ENCODE results near the gene SAMD11.

Gene SAMD11

GRCh38 chr1:917076-917459, 6.7 kb upstream of the SAMD11 start:
- DNase-seq (ENCODE audit: low read depth), result no peak
- no peak overlapping the region for H3K4me3 ChIP-seq (ENCODE audit: low read depth, low read length)
- TF ChIP-seq CTCF (IDR thresholded peaks at IDR 0.05; ENCODE audit: insufficient read depth, low read depth, low read length, missing control alignments), result no peak

GRCh38 chr1:917466-918091, 6.1 kb upstream of the SAMD11 start:
- no peak for TF ChIP-seq CTCF (IDR thresholded peaks at IDR 0.05; ENCODE audit: insufficient read depth, low read depth, low read length, missing control alignments)
- no peak for DNase-seq (ENCODE audit: low read depth)
- H3K4me3 ChIP-seq (ENCODE audit: low read depth, low read length), result no peak overlapping the region

DNA sequence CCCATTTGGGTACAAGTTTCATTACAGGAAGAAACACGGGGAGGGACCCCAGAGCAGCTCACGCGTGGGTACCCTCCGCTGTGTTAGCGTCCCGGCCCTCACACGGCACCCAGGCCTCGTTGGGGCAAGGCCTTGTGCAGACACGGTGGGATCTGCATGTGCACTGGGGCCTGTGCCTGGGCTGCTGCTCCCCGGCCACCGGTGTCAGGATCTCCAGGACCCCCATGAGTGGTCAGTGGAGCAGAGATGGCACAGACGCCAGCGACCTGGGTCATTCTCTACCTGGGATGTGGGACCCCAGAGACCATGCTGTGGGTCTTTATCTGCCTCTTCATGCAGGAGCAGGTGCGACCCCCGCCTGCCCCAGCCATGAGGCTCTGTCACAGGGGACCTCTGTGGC, 5.4 kb upstream of the SAMD11 start:
- TF ChIP-seq CTCF (IDR thresholded peaks at IDR 0.05; ENCODE audit: insufficient read depth, low read depth, low read length, missing control alignments), result no peak
- no peak overlapping the region for H3K4me3 ChIP-seq (ENCODE audit: low read depth, low read length)
- no peak for DNase-seq (ENCODE audit: low read depth)

DNA sequence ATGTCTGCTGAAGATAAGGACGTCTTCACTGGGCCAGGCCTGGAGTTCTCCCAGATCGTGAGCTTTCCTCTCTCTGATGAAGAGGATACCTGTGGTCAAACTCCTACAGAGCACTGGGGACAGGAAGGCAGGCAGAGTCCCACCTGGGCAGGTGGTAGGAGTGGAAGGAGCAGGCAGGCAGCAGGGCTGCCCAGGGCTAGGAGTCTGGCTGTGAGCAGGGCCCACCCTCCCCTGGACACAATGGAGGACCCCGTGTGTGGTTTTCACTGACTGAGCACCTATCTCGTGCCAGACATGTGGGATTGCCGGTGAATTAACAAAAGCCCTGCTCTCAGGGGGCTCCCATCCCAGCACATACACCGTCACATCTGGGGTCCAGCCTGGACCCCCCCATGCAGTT, 4.9 kb upstream of the SAMD11 start:
- DNase-seq (ENCODE audit: low read depth), result no peak
- no peak overlapping the region for H3K4me3 ChIP-seq (ENCODE audit: low read depth, low read length)
- TF ChIP-seq CTCF (IDR thresholded peaks at IDR 0.05; ENCODE audit: insufficient read depth, low read depth, low read length, missing control alignments), result no peak

DNA sequence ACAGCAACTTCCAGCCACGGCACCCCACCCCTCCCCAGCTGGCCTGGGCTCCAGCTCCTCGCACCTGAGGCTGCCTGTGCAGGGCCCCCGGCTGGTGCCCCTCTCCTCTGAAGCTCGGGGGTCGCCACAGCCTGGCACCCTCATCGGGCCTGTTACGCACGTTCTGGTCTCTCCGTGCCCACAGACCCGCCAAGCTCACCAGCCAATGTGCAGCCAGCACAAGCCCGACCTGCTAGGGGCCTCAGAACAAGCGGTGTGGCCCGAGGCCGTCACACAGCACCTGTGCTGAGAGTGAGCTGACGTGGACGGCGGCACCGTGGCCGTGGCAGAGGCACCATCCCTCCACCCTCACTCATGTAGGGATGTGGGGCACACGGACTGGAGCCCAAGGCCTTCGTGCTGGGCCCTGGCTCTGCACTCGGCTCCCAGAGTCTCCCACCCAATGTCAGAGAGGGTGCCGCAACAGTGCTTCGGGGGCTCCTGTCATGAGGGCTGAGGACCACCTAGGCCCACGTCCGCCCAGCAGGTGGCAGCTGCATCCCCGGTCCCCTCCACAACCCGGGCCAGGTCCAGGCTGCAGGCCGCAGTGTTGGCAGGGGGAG, 4.4 kb upstream of the SAMD11 start:
- no peak for TF ChIP-seq CTCF (IDR thresholded peaks at IDR 0.05; ENCODE audit: insufficient read depth, low read depth, low read length, missing control alignments)
- no peak for DNase-seq (ENCODE audit: low read depth)
- H3K4me3 ChIP-seq (ENCODE audit: low read depth, low read length), result no peak overlapping the region

DNA sequence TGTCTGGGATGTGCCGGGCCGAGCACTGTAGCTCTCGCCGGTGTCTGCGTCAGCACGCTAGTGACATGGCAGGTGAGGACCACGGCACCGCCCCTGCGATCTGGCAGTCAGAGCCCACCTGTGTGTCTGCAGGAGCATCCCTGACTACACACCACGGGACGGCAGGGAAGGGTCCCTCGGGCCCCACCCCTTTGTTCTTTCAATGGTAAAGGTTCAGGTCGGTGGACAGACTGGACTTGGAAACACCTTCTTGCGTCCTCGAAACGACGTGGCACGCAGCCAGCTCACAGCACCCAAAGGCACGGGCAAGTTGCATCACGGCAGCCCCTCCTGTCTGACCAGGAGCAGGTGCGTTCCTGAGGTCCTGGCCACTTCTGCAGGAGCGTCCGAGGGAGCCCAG, 3.7 kb upstream of the SAMD11 start:
- no peak overlapping the region for H3K4me3 ChIP-seq (ENCODE audit: low read depth, low read length)
- DNase-seq (ENCODE audit: low read depth), result no peak
- no peak for TF ChIP-seq CTCF (IDR thresholded peaks at IDR 0.05; ENCODE audit: insufficient read depth, low read depth, low read length, missing control alignments)

DNA sequence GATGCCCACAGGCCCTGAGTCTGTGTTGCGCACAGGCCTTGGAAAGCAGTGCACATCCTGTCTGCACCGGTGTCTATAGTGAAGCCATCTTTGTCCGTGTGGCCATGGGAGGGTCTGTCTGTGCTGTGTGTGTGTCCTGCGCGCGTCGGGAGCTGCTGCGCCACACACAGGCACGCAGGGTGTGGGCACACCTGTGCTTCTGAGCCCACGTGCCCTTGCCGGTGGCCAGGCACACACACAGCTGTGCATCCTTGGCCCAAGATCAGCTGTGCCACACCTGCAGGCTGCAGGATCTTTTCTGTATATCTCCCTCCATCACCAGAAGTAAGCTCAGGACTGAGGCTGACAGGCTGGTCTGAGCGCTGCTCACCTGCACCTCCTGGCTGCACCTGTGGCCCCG, 3.2 kb upstream of the SAMD11 start:
- no peak for DNase-seq (ENCODE audit: low read depth)
- no peak overlapping the region for H3K4me3 ChIP-seq (ENCODE audit: low read depth, low read length)
- no peak for TF ChIP-seq CTCF (IDR thresholded peaks at IDR 0.05; ENCODE audit: insufficient read depth, low read depth, low read length, missing control alignments)
